Non-pigmented ciliary epithelial cell (primary cell): Measurements from ENCODE around the gene NFKBIL1.

Experiments
- DNase-seq: peaks from one replicate; pipeline ENCODE4 v3.0.0-alpha.2; 2010; ENCODE audit warnings: low read depth

The NFKBIL1 gene

DNA sequence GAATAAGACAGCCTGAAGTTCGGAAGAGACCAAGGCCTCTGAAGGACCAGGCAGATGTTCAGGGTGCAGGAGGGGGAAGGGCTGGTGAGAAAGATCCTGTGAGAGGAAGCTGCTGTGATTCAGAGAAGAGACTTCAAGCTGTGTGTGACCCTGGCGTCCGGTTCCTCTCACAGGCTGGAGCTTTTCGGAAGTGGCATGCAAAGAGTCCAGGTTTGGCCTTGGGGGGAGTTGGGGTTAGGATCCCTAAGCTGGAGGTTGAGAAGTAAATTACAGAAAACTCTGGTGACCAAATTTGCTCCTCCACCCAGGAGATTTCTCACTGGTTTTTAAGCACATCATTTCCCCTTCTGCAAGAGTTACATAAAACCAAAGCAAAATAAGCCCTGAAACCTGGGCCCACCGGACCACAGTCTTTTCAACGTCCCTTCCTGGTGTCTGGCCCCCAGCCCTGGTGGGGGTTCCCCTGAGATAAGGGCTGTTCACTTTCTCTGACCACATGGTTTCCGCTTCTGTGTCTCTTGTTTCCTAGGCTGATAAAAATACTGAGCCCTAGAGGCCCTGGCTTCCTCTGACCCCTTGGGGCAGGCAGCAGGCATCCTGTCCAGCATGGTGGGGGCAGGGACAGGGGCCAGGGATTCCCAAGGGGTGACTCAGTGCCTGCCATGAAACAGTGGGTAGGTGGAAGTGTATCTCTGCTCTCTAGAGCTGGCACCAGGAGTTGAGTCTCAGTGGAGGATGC lies 12.7 kb downstream of the NFKBIL1 start:
- no peak for DNase-seq

DNA sequence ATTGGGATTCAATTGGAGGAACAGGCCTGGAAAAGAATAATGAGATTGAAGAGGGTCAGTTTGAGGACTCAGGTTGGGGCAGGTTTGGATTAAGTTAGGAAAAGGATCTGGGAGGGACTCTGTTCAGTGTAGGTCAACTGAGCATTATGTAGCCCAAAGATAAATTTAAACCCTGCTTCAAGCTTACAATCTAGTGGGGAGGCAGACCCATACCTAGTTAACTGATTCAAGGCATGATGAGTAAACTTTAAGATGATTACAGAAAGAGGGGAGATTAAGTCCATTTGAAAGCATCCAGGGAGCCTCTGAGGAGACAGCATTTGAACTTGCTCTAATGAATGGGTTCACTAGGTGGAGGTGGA lies 13.3 kb downstream of the NFKBIL1 start:
- no peak for DNase-seq

DNA sequence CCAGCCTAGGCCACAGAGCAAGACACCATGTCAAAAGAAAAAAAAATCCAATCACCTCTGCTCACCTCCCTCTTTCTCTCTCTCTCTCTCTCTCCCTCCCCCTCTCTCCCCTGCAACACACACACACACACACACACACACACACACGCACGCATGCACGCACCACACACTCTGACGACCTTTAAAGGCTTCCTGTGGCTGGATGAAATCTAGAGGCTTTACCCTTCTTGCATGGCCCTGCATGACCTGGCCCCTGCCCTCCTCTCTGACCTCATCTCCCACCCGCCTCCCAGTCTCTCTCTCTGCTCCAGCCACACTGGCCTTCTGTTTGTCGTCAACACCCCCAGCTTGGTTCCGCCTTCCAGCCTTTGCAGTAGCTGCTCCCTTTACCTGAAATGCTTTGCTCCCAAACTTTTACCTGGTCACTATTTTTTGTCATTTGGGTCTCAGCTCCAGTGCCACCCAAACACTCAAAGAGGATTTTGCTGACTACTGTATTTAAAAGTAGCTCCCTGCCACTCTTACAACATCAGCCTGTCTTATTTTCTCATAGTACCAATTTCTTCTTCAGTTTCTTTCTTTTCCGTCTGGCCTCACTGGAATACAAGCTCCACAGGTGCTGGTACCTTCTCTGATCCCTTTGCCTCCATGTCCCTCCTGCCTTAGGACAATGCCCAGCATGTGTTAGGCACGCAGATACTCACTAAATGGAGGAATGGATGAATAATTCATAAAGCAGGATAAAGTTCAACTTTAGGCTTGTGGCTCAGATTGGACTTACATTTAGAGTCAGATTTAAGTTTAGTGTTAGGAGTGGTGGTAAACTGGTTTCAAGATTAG lies 20.3 kb downstream of the NFKBIL1 start:
- DNase-seq = no peak

DNA sequence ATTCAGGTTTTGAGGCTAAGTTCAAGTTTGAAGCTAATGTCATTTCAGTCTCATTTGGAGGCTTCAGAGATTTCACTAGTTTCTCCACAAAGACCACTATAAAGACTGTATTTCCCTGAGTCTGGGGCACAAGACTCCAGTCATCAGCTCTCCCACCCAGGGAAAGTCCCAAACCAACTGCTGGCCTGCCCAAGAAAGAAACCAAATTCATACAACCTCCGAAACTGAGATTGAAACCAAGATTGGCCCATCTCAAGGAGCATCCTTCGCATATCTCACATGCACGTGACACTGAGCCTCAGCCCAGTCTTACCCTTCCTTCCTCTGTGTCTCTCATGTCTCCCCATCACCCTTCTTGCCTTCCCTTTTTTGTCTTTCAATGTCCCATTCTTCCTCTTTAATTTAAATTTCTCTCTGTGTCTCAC lies 21.1 kb downstream of the NFKBIL1 start:
- DNase-seq = no peak

DNA sequence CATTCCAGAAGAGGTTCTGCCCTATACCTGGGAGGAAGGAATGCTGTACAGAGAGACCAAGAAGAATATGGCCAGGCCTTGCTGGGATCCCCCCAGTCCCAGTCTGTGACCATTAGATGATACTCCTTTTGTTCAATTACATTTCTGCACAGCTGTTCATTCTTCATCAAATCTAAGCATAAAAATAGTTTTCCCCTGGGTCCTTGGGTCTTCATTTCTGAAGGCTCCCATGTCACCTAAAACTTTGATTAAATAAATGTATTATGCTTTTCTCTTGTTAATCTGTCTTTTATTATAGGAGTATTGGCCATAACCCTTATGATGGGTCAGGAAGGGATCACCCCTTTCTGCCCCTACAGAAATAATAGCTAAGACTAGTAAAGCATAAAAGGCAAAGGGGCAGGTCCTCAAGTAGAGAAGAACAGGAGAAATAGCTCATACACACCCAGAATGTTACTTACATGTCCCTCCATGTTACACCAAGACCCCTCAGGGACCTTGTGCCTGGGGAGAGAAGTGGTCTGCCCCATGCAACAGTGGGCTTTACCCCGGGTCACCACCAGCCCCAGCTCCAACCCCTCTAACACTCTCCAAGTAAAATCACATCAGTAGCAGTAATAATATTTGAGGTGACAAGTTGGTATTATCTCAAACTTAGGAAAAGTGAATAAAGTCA lies 22.6 kb downstream of the NFKBIL1 start:
- no peak for DNase-seq

DNA sequence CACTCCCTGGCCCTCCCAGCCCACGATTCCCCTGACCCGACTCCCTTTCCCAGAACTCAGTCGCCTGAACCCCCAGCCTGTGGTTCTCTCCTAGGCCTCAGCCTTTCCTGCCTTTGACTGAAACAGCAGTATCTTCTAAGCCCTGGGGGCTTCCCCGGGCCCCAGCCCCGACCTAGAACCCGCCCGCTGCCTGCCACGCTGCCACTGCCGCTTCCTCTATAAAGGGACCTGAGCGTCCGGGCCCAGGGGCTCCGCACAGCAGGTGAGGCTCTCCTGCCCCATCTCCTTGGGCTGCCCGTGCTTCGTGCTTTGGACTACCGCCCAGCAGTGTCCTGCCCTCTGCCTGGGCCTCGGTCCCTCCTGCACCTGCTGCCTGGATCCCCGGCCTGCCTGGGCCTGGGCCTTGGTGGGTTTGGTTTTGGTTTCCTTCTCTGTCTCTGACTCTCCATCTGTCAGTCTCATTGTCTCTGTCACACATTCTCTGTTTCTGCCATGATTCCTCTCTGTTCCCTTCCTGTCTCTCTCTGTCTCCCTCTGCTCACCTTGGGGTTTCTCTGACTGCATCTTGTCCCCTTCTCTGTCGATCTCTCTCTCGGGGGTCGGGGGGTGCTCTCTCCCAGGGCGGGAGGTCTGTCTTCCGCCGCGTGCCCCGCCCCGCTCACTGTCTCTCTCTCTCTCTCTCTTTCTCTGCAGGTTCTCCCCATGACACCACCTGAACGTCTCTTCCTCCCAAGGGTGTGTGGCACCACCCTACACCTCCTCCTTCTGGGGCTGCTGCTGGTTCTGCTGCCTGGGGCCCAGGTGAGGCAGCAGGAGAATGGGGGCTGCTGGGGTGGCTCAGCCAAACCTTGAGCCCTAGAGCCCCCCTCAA lies 24.9 kb downstream of the NFKBIL1 start, which contains the start of gene LTA:
Gene LTA, plus strand, starts transcription at position 249 of the 871 bp plus-strand sequence. Its CDS starts 454 bp downstream, at position 703.
- no peak for DNase-seq

DNA sequence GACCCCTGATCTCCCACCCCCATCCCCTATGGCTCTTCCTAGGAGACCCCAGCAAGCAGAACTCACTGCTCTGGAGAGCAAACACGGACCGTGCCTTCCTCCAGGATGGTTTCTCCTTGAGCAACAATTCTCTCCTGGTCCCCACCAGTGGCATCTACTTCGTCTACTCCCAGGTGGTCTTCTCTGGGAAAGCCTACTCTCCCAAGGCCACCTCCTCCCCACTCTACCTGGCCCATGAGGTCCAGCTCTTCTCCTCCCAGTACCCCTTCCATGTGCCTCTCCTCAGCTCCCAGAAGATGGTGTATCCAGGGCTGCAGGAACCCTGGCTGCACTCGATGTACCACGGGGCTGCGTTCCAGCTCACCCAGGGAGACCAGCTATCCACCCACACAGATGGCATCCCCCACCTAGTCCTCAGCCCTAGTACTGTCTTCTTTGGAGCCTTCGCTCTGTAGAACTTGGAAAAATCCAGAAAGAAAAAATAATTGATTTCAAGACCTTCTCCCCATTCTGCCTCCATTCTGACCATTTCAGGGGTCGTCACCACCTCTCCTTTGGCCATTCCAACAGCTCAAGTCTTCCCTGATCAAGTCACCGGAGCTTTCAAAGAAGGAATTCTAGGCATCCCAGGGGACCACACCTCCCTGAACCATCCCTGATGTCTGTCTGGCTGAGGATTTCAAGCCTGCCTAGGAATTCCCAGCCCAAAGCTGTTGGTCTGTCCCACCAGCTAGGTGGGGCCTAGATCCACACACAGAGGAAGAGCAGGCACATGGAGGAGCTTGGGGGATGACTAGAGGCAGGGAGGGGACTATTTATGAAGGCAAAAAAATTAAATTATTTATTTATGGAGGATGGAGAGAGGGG lies 26.1 kb downstream of the NFKBIL1 start:
- no peak for DNase-seq

DNA sequence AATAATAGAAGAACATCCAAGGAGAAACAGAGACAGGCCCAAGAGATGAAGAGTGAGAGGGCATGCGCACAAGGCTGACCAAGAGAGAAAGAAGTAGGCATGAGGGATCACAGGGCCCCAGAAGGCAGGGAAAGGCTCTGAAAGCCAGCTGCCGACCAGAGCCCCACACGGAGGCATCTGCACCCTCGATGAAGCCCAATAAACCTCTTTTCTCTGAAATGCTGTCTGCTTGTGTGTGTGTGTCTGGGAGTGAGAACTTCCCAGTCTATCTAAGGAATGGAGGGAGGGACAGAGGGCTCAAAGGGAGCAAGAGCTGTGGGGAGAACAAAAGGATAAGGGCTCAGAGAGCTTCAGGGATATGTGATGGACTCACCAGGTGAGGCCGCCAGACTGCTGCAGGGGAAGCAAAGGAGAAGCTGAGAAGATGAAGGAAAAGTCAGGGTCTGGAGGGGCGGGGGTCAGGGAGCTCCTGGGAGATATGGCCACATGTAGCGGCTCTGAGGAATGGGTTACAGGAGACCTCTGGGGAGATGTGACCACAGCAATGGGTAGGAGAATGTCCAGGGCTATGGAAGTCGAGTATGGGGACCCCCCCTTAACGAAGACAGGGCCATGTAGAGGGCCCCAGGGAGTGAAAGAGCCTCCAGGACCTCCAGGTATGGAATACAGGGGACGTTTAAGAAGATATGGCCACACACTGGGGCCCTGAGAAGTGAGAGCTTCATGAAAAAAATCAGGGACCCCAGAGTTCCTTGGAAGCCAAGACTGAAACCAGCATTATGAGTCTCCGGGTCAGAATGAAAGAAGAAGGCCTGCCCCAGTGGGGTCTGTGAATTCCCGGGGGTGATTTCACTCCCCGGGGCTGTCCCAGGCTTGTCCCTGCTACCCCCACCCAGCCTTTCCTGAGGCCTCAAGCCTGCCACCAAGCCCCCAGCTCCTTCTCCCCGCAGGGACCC lies 27.0 kb downstream of the NFKBIL1 start:
- DNase-seq = no peak

DNA sequence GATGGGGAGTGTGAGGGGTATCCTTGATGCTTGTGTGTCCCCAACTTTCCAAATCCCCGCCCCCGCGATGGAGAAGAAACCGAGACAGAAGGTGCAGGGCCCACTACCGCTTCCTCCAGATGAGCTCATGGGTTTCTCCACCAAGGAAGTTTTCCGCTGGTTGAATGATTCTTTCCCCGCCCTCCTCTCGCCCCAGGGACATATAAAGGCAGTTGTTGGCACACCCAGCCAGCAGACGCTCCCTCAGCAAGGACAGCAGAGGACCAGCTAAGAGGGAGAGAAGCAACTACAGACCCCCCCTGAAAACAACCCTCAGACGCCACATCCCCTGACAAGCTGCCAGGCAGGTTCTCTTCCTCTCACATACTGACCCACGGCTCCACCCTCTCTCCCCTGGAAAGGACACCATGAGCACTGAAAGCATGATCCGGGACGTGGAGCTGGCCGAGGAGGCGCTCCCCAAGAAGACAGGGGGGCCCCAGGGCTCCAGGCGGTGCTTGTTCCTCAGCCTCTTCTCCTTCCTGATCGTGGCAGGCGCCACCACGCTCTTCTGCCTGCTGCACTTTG lies 28.0 kb downstream of the NFKBIL1 start, which contains the start of gene TNF:
Gene TNF, plus strand, starts transcription at position 231 of the 567 bp plus-strand sequence. Its CDS starts 177 bp downstream, at position 408.
- no peak for DNase-seq

DNA sequence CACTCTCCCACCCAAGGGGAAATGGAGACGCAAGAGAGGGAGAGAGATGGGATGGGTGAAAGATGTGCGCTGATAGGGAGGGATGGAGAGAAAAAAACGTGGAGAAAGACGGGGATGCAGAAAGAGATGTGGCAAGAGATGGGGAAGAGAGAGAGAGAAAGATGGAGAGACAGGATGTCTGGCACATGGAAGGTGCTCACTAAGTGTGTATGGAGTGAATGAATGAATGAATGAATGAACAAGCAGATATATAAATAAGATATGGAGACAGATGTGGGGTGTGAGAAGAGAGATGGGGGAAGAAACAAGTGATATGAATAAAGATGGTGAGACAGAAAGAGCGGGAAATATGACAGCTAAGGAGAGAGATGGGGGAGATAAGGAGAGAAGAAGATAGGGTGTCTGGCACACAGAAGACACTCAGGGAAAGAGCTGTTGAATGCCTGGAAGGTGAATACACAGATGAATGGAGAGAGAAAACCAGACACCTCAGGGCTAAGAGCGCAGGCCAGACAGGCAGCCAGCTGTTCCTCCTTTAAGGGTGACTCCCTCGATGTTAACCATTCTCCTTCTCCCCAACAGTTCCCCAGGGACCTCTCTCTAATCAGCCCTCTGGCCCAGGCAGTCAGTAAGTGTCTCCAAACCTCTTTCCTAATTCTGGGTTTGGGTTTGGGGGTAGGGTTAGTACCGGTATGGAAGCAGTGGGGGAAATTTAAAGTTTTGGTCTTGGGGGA lies 28.7 kb downstream of the NFKBIL1 start:
- DNase-seq = no peak

DNA sequence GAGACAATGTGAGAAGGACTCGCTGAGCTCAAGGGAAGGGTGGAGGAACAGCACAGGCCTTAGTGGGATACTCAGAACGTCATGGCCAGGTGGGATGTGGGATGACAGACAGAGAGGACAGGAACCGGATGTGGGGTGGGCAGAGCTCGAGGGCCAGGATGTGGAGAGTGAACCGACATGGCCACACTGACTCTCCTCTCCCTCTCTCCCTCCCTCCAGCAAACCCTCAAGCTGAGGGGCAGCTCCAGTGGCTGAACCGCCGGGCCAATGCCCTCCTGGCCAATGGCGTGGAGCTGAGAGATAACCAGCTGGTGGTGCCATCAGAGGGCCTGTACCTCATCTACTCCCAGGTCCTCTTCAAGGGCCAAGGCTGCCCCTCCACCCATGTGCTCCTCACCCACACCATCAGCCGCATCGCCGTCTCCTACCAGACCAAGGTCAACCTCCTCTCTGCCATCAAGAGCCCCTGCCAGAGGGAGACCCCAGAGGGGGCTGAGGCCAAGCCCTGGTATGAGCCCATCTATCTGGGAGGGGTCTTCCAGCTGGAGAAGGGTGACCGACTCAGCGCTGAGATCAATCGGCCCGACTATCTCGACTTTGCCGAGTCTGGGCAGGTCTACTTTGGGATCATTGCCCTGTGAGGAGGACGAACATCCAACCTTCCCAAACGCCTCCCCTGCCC lies 29.6 kb downstream of the NFKBIL1 start:
- no peak for DNase-seq

DNA sequence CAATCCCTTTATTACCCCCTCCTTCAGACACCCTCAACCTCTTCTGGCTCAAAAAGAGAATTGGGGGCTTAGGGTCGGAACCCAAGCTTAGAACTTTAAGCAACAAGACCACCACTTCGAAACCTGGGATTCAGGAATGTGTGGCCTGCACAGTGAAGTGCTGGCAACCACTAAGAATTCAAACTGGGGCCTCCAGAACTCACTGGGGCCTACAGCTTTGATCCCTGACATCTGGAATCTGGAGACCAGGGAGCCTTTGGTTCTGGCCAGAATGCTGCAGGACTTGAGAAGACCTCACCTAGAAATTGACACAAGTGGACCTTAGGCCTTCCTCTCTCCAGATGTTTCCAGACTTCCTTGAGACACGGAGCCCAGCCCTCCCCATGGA lies 30.2 kb downstream of the NFKBIL1 start:
- no peak for DNase-seq

DNA sequence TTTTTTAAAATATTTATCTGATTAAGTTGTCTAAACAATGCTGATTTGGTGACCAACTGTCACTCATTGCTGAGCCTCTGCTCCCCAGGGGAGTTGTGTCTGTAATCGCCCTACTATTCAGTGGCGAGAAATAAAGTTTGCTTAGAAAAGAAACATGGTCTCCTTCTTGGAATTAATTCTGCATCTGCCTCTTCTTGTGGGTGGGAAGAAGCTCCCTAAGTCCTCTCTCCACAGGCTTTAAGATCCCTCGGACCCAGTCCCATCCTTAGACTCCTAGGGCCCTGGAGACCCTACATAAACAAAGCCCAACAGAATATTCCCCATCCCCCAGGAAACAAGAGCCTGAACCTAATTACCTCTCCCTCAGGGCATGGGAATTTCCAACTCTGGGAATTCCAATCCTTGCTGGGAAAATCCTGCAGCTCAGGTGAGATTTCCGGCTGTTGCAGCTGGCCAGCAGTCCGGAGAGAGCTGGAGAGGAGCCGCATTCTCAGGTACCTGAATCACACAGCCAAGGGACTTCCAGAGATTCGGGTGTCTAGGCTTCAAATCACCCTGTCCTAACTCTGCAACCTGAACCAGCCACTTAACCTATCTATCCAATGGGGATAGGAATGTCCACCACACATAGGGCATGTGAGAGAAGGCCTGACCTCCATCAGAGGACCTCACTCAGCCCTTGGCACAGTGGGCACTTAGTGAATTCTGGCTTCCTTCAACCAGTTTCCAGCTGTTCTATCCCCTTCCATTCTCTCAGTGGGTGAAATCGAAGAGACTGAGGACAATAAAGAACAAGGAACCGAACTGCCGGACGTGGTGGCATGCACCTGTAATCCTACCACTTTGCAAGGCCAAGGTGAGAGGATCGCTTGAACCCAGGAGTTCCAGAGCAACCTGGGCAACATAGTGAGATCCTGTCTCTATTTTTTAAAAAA lies 31.0 kb downstream of the NFKBIL1 start:
- DNase-seq = no peak

DNA sequence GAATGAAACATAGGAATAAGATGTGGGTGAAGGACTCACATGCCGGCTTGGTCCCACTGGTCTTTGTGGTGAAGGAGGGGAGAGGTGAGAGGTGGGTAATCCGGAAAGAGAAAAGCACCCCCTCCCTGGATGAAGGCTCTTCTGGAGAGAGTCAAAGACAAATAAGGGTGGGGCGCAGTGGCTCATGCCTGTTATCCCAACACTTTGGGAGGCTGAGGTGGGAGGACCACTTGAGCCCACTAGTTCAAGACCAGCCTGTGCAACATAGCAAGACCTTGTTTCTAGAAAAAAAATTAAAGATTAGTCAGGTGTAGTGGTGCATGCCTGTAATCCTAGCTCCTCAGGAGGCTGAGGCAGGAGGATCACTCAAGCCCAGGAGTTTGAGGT lies 31.7 kb downstream of the NFKBIL1 start:
- no peak for DNase-seq

DNA sequence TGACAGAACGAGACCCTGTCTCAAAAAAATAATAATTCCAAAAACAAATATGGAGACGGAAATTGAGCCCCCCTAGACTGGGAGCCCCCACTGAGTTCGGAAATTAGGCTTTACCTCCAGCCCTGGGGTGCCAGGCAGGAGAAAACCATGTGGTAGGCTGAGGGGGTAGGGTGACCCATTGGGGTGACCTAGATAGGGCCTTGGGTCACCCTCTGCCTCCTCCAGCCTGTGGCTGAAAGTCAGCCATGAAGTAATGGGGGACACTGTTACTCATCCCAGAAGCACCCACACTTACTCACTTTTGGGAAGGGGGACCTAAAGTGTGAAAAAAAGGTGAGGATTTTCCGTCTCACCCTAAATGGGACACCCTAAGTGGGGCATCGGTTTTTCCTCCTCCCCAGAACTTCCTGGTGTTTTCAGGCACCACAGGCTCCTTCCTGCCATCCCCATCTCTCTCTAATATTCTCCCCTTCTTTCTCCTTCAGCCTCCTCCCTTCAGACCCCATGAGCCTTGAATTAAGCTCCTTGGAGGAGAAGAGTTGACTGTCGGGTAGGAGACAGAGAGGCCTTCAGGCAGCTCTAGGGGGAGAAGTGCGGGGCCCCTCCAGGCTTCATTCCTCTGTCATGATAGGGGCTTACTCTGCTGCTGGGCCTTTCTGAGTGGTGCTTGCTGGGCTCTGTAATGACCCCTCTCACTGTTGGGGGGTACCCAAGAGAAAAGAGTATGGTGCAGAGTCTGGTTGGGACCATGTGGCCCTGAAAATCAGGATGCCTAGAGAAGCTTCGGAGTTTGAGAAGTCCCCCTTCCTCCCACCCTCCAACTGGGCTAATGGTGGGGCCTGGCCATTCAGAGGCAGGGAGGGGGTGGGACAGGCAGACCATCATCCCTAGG lies 32.4 kb downstream of the NFKBIL1 start:
- no peak for DNase-seq

DNA sequence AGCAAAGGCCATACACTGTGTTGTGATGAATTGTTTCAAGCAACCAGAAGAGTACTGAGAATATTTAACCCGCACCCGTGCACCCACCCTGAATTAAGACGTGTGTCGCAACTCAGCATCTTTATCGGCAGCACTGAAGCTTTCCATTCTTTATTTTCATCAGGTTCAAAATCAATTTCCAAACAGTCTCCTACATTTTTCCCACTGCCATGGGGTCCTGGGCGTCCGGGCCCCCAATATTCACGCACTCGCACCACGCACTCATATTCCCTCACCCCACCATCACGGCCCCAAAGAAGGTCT lies 33.0 kb downstream of the NFKBIL1 start:
- DNase-seq = no peak
